ENCODE data around the gene NFATC2IP. TPM values are rescaled to one million over a fixed set of nuclear protein-coding genes. Genes with fewer than 3 reads are reported as not detected.

NFATC2IP gene
- total and polyA plus RNA-seq, 2 of the 13 experiments (the other 11 are each of a cell fraction or from before 2014, with no cell fraction given) = 32.1 to 48.5 TPM

DNA sequence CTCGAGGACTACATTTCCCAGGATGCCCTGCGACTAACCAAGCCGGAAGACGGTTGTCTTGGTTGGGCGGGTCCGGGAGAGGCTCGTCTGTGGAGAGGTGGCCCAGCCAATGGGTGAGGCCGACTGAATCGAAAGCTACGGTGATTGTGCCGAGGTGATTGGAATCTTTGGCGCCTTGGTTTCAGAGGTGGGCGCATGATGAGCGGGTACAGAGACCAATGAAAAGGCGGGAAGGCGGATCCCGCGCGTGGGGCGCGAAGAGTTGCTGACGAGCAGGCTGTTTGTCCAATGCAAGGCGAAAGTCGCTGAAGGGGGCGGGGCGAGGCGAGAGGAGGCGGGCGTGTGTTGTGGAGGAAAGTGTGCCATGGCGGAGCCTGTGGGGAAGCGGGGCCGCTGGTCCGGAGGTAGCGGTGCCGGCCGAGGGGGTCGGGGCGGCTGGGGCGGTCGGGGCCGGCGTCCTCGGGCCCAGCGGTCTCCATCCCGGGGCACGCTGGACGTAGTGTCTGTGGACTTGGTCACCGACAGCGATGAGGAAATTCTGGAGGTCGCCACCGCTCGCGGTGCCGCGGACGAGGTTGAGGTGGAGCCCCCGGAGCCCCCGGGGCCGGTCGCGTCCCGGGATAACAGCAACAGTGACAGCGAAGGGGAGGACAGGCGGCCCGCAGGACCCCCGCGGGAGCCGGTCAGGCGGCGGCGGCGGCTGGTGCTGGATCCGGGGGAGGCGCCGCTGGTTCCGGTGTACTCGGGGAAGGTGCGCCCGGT, at the start of gene NFATC2IP (continued):
- TF ChIP-seq ZBTB49 (CRISPR knock-in tag; IDR thresholded peaks at IDR 0.05; ENCODE audit: borderline replicate concordance) (no peak), RBM39 (IDR thresholded peaks at IDR 0.05; ENCODE audit: low read depth, low read length, poor library complexity, severe bottlenecking) (peak; percentile 10), ZNF552 (CRISPR knock-in tag; IDR thresholded peaks at IDR 0.05; ENCODE audit: borderline replicate concordance) (no peak), SP2 (CRISPR knock-in tag; IDR thresholded peaks at IDR 0.05) (peak; percentile 100), ZSCAN30 (CRISPR knock-in tag; IDR thresholded peaks at IDR 0.05) (no peak), ZNF17 (CRISPR knock-in tag; IDR thresholded peaks at IDR 0.05) (no peak), DR1 (CRISPR knock-in tag; IDR thresholded peaks at IDR 0.05) (no peak; the same call in 1 of the 2 replicates), ZNF777 (CRISPR knock-in tag; IDR thresholded peaks at IDR 0.05) (0 out of 2 replicates have a peak, but pooled peaks have one; percentile 38), PHB2 (IDR thresholded peaks at IDR 0.05; ENCODE audit: partially characterized antibody) (no peak), TAF1 (CRISPR knock-in tag; IDR thresholded peaks at IDR 0.05) (peak; percentile 91), HNRNPK (IDR thresholded peaks at IDR 0.05; ENCODE audit: low read depth, low read length, poor library complexity, severe bottlenecking) (peak; percentile 93), NRL (CRISPR knock-in tag; IDR thresholded peaks at IDR 0.05; ENCODE audit: borderline replicate concordance) (no peak; the same call in 1 of the 2 replicates), AHDC1 (CRISPR knock-in tag; IDR thresholded peaks at IDR 0.05; ENCODE audit: borderline replicate concordance) (no peak), MIER3 (CRISPR knock-in tag; IDR thresholded peaks at IDR 0.05; ENCODE audit: borderline replicate concordance) (no peak; the same call in 1 of the 2 replicates), WIZ (CRISPR knock-in tag; IDR thresholded peaks at IDR 0.05) (no peak), BHLHE40 (IDR thresholded peaks at IDR 0.05; ENCODE audit: low read length) (peak; percentile 58; the same call in 1 of the 2 replicates)
- TF ChIP-seq, protein P1, sequence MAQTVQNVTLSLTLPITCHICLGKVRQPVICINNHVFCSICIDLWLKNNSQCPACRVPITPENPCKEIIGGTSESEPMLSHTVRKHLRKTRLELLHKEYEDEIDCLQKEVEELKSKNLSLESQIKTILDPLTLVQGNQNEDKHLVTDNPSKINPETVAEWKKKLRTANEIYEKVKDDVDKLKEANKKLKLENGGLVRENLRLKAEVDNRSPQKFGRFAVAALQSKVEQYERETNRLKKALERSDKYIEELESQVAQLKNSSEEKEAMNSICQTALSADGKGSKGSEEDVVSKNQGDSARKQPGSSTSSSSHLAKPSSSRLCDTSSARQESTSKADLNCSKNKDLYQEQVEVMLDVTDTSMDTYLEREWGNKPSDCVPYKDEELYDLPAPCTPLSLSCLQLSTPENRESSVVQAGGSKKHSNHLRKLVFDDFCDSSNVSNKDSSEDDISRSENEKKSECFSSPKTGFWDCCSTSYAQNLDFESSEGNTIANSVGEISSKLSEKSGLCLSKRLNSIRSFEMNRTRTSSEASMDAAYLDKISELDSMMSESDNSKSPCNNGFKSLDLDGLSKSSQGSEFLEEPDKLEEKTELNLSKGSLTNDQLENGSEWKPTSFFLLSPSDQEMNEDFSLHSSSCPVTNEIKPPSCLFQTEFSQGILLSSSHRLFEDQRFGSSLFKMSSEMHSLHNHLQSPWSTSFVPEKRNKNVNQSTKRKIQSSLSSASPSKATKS (CRISPR knock-in tag; IDR thresholded peaks at IDR 0.05) = no peak

All from HepG2 (cell line).